HEK293 (cell line): ENCODE measurements around the gene COMMD8.

Experiments used
- CTCF ChIA-PET: fragments of 350-600 bp; formaldehyde crosslinking; extraction: SDS; loops from one replicate; lab custom pipeline; 2021; ENCODE audit warnings: antibody characterized with exemption; lab: Yijun Ruan, JAX
- POLR2A ChIA-PET: fragments of 300-600 bp; formaldehyde crosslinking; extraction: SDS; loops from one replicate; lab custom pipeline; 2020; ENCODE audit warnings: antibody characterized with exemption, inconsistent platforms; lab: Yijun Ruan, JAX
- H3K27ac ChIP-seq: fragments of 200-500 bp; sonication (Bioruptor generic); 2 replicates; pipeline ENCODE4 v1.5.1; 2014; ENCODE audit warnings: low read depth, low read length, control low read depth, inconsistent platforms; ENCODE audit errors: extremely low read depth
- H3K36me3 ChIP-seq, 2 experiments: fragments of 200-500 bp in 1 of 2; sonication (Bioruptor generic) in 1 of 2; 1 replicate in 1 of 2; 2 replicates in 1 of 2; pipeline ENCODE4 v1.5.1; 2014 to 2017; ENCODE audit warnings: inconsistent platforms in 2 of 2, low read length in 2 of 2; ENCODE audit not compliant: control insufficient read depth in 2 of 2, insufficient read depth in 1 of 2
- H3K4me1 ChIP-seq: fragments of 200-500 bp; sonication (Bioruptor generic); 2 replicates; pipeline ENCODE4 v1.5.1; 2014; ENCODE audit warnings: mild to moderate bottlenecking, low read length, inconsistent platforms; ENCODE audit not compliant: control insufficient read depth, insufficient read depth
- H3K4me3 ChIP-seq: 2 replicates; pipeline ENCODE4 v1.5.1; 2011; ENCODE audit warnings: low read depth, mild to moderate bottlenecking, control low read depth, low read length, moderate library complexity
- H3K9me3 ChIP-seq: fragments of 200-500 bp; sonication (Bioruptor generic); 2 replicates; pipeline ENCODE4 v1.5.1; 2014; ENCODE audit warnings: low read depth, low read length, inconsistent platforms; ENCODE audit not compliant: control insufficient read depth, insufficient read depth
- HOXD13 ChIP-seq: sonication (generic); formaldehyde crosslinking; IDR thresholded peaks from 2 replicates; pipeline ENCODE4 v1.8.0; 2022; ENCODE audit warnings: missing genetic modification reagents, borderline replicate concordance
- PRDM1 ChIP-seq: fragments of 450-650 bp; formaldehyde crosslinking; IDR thresholded peaks from 2 replicates; pipeline ENCODE4; 2016; ENCODE audit warnings: missing biosample characterization, missing genetic modification characterization
- WT1 ChIP-seq: fragments of 450-650 bp; formaldehyde crosslinking; IDR thresholded peaks from 2 replicates; pipeline ENCODE4 v1.5.1; 2016; ENCODE audit warnings: missing biosample characterization, missing genetic modification characterization
- ZBTB21 ChIP-seq: fragments of 450-650 bp; formaldehyde crosslinking; IDR thresholded peaks from 2 replicates; pipeline ENCODE4 v1.5.1; 2017; ENCODE audit warnings: missing biosample characterization, missing genetic modification characterization
- ZBTB26 ChIP-seq: fragments of 450-650 bp; formaldehyde crosslinking; optimal IDR thresholded peaks from 2 replicates; pipeline ENCODE3; 2016; ENCODE audit warnings: missing biosample characterization, mild to moderate bottlenecking, missing genetic modification characterization
- ZNF112 ChIP-seq: fragments of 450-650 bp; formaldehyde crosslinking; IDR thresholded peaks from 2 replicates; pipeline ENCODE4 v1.5.0; 2017; ENCODE audit warnings: missing biosample characterization, missing genetic modification characterization
- ZNF2 ChIP-seq: fragments of 450-650 bp; formaldehyde crosslinking; IDR thresholded peaks from 2 replicates; pipeline ENCODE4 v1.5.1; 2016; ENCODE audit warnings: missing biosample characterization, missing genetic modification characterization
- ZNF211 ChIP-seq: fragments of 450-650 bp; formaldehyde crosslinking; IDR thresholded peaks from 2 replicates; pipeline ENCODE4 v1.5.1; 2016; ENCODE audit warnings: low read depth, missing biosample characterization, missing genetic modification characterization
- ZNF214 ChIP-seq: fragments of 450-650 bp; formaldehyde crosslinking; IDR thresholded peaks from 2 replicates; pipeline ENCODE4 v1.5.1; 2017; ENCODE audit warnings: missing biosample characterization, mild to moderate bottlenecking, missing genetic modification characterization, borderline replicate concordance
- ZNF426 ChIP-seq: fragments of 450-650 bp; formaldehyde crosslinking; IDR thresholded peaks from 2 replicates; pipeline ENCODE4 v1.5.1; 2017; ENCODE audit warnings: missing biosample characterization, missing genetic modification characterization, mild to moderate bottlenecking, inconsistent platforms, moderate library complexity
- ZNF449 ChIP-seq: fragments of 450-650 bp; formaldehyde crosslinking; IDR thresholded peaks from 2 replicates; pipeline ENCODE4 v1.5.1; 2017; ENCODE audit warnings: missing biosample characterization, mild to moderate bottlenecking, missing genetic modification characterization, moderate library complexity
- ZNF544 ChIP-seq: fragments of 450-650 bp; formaldehyde crosslinking; IDR thresholded peaks from 2 replicates; pipeline ENCODE4 v1.5.0; 2017; ENCODE audit warnings: missing biosample characterization, missing genetic modification characterization
- ZNF548 ChIP-seq: fragments of 450-650 bp; formaldehyde crosslinking; IDR thresholded peaks from 2 replicates; pipeline ENCODE4 v1.5.1; 2016; ENCODE audit warnings: missing biosample characterization, missing genetic modification characterization
- ZNF555 ChIP-seq: fragments of 450-650 bp; formaldehyde crosslinking; conservative IDR thresholded peaks from 2 replicates; pipeline ENCODE4 v1.5.1; 2017; ENCODE audit warnings: missing biosample characterization, mild to moderate bottlenecking, missing genetic modification characterization, inconsistent platforms
- ZNF558 ChIP-seq: fragments of 450-650 bp; formaldehyde crosslinking; IDR thresholded peaks from 2 replicates; pipeline ENCODE4 v1.5.1; 2016; ENCODE audit warnings: missing biosample characterization, missing genetic modification characterization
- ZNF600 ChIP-seq: fragments of 450-650 bp; formaldehyde crosslinking; IDR thresholded peaks from 2 replicates; pipeline ENCODE4 v1.5.1; 2016; ENCODE audit warnings: missing biosample characterization, missing genetic modification characterization
- ZNF768 ChIP-seq: fragments of 450-650 bp; formaldehyde crosslinking; IDR thresholded peaks from 2 replicates; pipeline ENCODE4 v1.5.1; 2018; ENCODE audit warnings: missing biosample characterization, mild to moderate bottlenecking, missing genetic modification characterization
- ZSCAN18 ChIP-seq: fragments of 450-650 bp; formaldehyde crosslinking; IDR thresholded peaks from 2 replicates; pipeline ENCODE4 v1.5.1; 2016; ENCODE audit warnings: missing biosample characterization, missing genetic modification characterization
- ZXDB ChIP-seq: fragments of 450-650 bp; formaldehyde crosslinking; IDR thresholded peaks from 2 replicates; pipeline ENCODE4 v1.5.1; 2016; ENCODE audit warnings: missing biosample characterization, missing genetic modification characterization
- TF ChIP-seq, protein P1 (sequence below): fragments of 450-650 bp; formaldehyde crosslinking; IDR thresholded peaks from 2 replicates; pipeline ENCODE4 v1.5.1; 2016; ENCODE audit warnings: missing biosample characterization, missing genetic modification characterization

Gene COMMD8

GRCh38 chr4:47471064-47471463 lies 7.6 kb upstream of the COMMD8 start:
- Histone ChIP-seq H3K4me1 (no peaks in the 10 kb centered on the region), H3K4me3 (no peak overlapping the region), H3K9me3 (no peaks in the 10 kb centered on the region), H3K27ac (no peak overlapping the region), H3K36me3 (no peaks in the 10 kb centered on the region)
- POLR2A ChIA-PET = no interaction called here
- no peak for TF ChIP-seq ZNF2 (tag by site-specific recombination)
- no peak for TF ChIP-seq ZNF449
- TF ChIP-seq ZNF426 (tag by site-specific recombination) = no peak
- TF ChIP-seq, protein P1, sequence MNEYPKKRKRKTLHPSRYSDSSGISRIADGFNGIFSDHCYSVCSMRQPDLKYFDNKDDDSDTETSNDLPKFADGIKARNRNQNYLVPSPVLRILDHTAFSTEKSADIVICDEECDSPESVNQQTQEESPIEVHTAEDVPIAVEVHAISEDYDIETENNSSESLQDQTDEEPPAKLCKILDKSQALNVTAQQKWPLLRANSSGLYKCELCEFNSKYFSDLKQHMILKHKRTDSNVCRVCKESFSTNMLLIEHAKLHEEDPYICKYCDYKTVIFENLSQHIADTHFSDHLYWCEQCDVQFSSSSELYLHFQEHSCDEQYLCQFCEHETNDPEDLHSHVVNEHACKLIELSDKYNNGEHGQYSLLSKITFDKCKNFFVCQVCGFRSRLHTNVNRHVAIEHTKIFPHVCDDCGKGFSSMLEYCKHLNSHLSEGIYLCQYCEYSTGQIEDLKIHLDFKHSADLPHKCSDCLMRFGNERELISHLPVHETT (tag by site-specific recombination) = no peak
- TF ChIP-seq WT1 (tag by site-specific recombination) = no peak
- CTCF ChIA-PET = interaction anchor here (1.8 kb wide), 1 partner anchor 10 kb away, joined by 4 read pairs; no protein-coding TSS in a partner anchor

- CTCF ChIA-PET = interaction anchor here (1.8 kb wide), 1 partner anchor 11 kb away, joined by 4 read pairs; no protein-coding TSS in a partner anchor
- POLR2A ChIA-PET = no interaction called here
- no peak overlapping the region for H3K27ac ChIP-seq
- H3K36me3 ChIP-seq = no peaks in the 10 kb centered on the region
- no peaks in the 10 kb centered on the region for H3K4me1 ChIP-seq
- no peaks in the 10 kb centered on the region for H3K9me3 ChIP-seq
- TF ChIP-seq ZNF211 (tag by site-specific recombination) (no peak), ZXDB (tag by site-specific recombination) (no peak), ZSCAN18 (tag by site-specific recombination) (no peak), HOXD13 (no peak)
- H3K4me3 ChIP-seq = no peak overlapping the region
Measured at GRCh38 chr4:47469951-47470350, 6.4 kb upstream of the COMMD8 start.

DNA sequence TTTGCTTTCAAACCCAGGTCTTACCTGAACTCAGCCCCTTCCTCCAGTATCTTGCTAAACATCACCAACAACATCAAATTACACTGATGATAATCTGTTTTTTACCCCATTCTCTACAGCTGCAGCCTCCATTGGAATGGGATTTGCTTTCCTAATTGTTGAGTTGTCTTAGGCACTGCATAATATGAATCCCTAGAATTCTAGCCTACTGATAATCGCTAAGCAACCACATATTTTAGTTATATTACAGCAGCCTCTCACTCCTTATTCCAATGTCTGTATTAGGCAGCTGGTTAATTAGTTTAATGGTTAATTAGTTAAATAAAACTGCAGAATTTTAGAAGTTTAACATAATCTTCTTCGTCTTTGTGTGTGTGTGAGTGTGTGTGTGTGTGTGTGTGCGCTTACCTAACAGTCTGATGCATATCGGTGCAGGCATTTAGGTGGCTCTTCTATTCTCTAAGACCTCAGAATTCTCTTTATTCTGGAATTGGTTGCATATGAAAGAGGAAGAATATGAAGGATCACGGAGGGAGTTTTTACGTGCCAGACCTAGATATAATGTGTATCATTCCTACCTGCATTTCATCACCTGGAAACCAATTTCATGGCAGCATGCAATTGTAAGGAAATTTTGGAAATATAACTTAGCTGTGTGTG lies 5.3 kb upstream of the COMMD8 start:
- POLR2A ChIA-PET = no interaction called here
- Histone ChIP-seq H3K4me3 (no peak overlapping the region), H3K27ac (no peak overlapping the region), H3K36me3 (no peaks in the 10 kb centered on the region), H3K4me1 (no peaks in the 10 kb centered on the region), H3K9me3 (no peaks in the 10 kb centered on the region)
- TF ChIP-seq ZNF768 (tag by site-specific recombination) = no peak
- TF ChIP-seq PRDM1 = no peak
- TF ChIP-seq ZNF211 (tag by site-specific recombination) = no peak
- no peak for TF ChIP-seq ZNF112 (tag by site-specific recombination)
- TF ChIP-seq ZNF600 (tag by site-specific recombination) = no peak
- TF ChIP-seq ZNF544 (tag by site-specific recombination) = no peak
- TF ChIP-seq ZBTB21 = no peak
- no peak for TF ChIP-seq ZNF555
- TF ChIP-seq ZNF214 = no peak
- TF ChIP-seq ZNF558 (tag by site-specific recombination) = no peak
- no peak for TF ChIP-seq ZNF548
- no peak for TF ChIP-seq ZBTB26 (tag by site-specific recombination)
- CTCF ChIA-PET = interaction anchor here (0.6 kb wide), 1 partner anchor 96 kb away, joined by 7 read pairs; no protein-coding TSS in a partner anchor
